ENCODE measurements around the gene TIAL1.
"Not testable (repeated sequence)": the region's sequence is repeated elsewhere in the genome, so short reads cannot be mapped to it uniquely, and the experiment has no call there.

Gene TIAL1

GRCh38 chr10:119611433-119611832 lies 14.7 kb upstream of the TIAL1 start:
- DNase-seq = no peak

DNA sequence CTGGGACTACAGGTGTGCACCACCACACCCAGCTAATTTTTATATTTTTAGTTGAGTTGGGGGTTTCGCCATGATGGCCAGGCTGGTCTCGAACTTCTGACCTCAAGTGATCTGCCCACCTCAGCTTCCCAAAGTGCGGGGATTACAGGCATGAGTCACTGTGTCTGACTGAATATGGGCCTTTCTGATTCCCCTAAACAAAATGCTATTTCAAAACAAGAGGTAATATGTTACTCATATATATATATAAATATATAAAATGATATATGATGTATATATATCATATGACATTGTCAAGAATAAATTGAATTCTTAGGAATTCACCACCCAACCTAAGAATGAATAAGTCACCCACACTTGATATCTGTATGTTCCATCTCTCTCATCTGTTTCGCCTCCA lies 12.8 kb upstream of the TIAL1 start:
- DNase-seq = no peak

- no peak for DNase-seq
Measured at GRCh38 chr10:119608316-119609155, 11.8 kb upstream of the TIAL1 start.

DNA sequence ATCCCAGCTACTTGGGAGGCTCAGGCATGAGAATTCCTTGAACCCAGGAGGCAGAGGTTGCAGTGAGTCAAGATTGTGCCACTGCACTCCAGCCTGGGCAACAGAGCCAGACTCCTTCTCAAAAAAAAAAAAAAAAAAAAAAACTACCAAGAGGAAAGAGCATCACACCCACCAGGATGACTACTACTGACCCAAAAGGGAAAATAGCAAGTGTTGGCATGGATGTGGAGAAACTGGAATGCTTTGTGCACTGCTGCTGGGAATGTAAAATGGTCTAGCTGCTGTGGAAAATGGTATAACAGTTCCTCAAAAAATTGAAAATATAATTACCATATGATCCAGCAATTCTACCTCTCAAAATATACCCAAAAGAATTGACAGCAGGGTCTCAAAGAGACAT lies 7.7 kb upstream of the TIAL1 start:
- no peak for DNase-seq

- DNase-seq = peak; percentile 18
Measured at GRCh38 chr10:119602241-119603095, 5.7 kb upstream of the TIAL1 start.

GRCh38 chr10:119598397-119598796 lies 1.6 kb upstream of the TIAL1 start:
- no peak for DNase-seq

- no peak for DNase-seq
Measured at GRCh38 chr10:119597405-119598186, 832 bp upstream of the TIAL1 start.

- peak; percentile 43 for DNase-seq
Measured at GRCh38 chr10:119595676-119596515, 868 bp downstream of the TIAL1 start.

DNA sequence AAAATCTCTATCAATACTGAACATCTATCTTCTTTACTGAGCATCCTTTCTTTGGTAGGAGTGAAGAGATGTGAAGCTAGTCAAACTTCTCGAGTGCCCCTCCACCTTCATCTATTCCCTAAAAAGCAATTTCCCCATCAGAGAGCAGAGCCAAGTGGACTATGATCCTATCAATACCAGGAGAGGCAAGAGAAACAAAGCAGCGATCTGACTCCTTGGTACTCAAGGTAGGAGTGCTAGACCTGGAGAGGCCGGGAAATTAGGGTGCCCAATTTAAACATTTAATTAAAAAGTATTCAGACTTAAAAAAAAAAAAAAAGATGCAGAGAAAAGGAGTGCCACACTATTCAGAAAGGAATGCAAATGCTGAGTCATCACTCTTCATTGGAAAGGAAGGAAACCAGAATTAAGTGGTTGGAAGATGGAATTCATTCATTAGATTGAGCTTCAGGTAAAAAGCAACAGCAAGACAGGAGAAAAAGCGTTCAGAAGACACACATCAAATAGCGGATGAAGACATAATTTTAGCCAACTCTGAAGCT lies 1.6 kb downstream of the TIAL1 start:
- DNase-seq = no peak

DNA sequence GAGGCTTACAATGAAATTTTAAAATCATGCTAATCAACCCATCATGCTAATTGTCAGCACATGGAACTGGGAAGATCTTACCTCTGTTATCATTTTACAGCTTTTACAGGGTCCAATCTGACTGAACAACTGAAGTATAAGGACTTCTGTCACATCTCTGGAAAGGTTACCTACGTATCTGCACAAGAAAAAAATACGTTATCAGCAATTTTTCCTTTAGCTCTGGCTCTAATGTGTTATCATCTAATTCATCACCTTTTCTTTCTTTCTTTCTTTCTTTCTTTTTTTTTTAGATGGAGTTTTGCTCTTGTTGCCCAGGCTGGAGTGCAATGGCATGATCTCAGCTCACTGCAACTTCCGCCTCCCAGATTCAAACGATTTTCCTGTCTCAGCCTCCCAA lies 8.7 kb downstream of the TIAL1 start:
- no peak for DNase-seq

DNA sequence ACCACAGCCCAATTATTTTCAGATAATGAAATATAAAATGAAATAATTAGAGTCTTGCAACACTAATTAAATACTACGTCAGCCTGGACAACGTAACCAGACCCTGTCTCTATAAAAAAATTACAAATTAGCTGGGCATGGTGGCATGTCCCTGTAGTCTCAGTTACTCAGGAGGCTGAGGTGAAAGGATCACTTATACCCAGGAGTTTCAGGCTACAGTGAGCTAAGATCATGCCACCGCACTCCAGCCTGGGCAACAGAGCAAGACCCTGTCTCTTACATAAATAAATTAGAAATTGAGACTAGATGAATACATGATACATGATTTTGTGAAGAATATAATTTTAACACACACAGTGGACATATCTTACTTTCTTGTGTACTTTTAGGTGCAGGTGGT lies 18.4 kb downstream of the TIAL1 start:
- DNase-seq = no peak

- DNase-seq = no peak
Measured at GRCh38 chr10:119575991-119576390, 20.8 kb downstream of the TIAL1 start.

GRCh38 chr10:119575506-119575905 lies 21.3 kb downstream of the TIAL1 start:
- DNase-seq = no peak

DNA sequence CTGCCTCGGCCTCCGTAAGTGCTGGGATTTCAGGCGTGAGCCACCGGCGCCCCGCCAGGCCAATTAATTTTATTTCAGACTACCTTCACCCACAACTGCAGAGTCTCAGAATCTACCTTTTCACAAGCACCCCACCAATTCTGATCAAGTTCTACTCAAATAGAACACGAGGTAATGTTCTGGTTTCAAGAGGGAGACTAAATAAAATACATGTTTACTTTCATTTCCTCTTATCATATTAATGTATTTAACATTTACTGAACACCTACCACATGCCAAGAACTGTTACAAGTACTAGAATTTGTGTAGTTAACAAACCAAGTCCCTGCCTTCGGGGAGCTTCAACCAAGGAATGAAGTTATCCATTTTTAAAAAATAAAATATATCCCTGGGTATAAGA lies 28.8 kb downstream of the TIAL1 start:
- no peak for DNase-seq

GRCh38 chr10:119562097-119562496 lies 34.7 kb downstream of the TIAL1 start:
- no peak for DNase-seq

- not testable (repeated sequence) for DNase-seq
Measured at GRCh38 chr10:119559511-119559910, 37.3 kb downstream of the TIAL1 start.

GRCh38 chr10:119556081-119556480 lies 40.7 kb downstream of the TIAL1 start:
- not testable (repeated sequence) for DNase-seq

GRCh38 chr10:119555178-119555784 lies 41.5 kb downstream of the TIAL1 start:
- DNase-seq = no peak

DNA sequence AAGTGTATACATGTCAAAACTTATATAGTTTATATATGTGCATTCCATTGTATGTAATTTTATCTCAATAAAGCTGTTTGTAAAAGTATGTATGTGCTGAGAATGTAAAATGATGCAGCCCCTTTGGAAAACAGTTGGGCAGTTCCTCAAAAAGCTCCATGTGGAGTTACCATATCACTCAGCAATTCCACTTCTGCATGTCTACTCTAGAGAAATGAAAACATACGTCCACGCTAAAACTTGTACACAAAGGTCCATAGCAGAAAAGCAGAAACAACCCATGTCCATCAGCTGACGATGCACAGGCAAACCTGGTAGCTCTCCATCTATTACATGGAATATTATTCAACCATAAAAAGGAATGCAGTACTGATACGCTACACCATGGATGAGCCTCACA lies 45.9 kb downstream of the TIAL1 start:
- DNase-seq = no peak

DNA sequence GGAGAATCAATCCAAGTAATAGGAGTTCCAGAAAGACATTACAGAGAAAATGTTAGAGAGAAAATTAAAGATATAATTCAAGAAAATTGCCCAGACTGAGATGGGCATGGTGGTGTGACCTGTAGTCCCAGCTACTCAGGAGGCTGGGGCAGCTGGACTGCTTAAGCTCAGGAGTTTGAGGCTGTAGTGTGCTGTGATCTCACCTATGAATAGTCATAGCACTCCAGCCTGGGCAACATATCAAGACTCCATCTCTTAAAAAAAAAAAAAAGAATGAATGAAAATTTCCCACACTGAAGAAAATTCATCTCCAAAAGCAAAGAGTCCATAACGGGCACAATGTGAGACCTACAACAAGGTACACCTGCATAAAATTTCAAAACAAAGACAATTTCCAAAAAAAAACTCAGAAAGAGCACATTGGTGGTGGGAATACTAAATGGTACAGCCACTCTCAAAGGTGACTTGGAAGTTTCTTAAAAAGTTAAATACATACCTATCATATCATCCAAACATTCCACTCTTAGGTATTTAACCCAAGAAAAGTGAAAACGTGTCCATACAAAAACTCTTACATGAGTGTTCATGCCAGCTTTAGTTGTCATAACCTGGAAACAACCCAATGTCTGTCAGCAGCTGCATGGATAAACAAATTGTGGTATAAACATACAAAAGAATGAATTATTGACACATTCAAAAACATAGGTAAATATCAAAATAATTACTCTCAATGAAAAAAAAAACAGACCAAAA lies 47.3 kb downstream of the TIAL1 start:
- DNase-seq = no peak

DNA sequence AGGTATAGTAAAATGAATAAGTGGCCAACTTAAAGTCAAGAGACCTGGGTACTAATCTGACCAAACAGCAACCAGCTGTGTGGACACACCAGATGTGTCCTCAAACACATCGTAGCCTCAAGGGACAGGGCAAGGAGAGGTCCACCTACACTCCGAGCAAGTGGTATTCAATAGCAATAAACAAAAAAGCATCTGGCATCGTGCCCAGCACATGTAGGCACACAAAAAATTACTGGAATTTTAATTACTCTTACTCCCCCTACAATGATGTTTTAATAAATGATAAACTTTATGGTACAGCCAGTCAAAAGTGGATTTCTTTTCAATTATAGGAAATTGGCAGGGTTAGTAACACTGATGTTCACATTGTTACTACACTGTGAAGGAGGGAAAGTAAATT lies 50.8 kb downstream of the TIAL1 start:
- DNase-seq = no peak

All from NK-92 treated with Interleukin-12 subunit alpha and Interleukin-12 subunit beta, amount 100 ng/mL, for 24 hours (cell line).